GM12878 (cell line): ENCODE results near the gene STARD5. TPM values are rescaled to one million over a fixed set of nuclear protein-coding genes. Genes with fewer than 3 reads are reported as not detected.

Experiments
- ATAC-seq: fragments of 200-7000 bp; cut with Tn5 transposase; 3 replicates; pipeline ENCODE4 v1.9.1; 2020; ENCODE audit warnings: mild to moderate bottlenecking, moderate library complexity
- BruUV-seq: library from RNA; stranded (reverse); fragments of 400-500 nt; replicated peaks from 2 replicates; lab custom pipeline; 2021; lab: Mats Ljungman, UMichigan
- CTCF ChIA-PET: fragments of 300-600 bp; sonication (Branson Sonifier 250); formaldehyde crosslinking; extraction: SDS; loops from one replicate; lab custom pipeline; 2021; ENCODE audit warnings: inconsistent platforms; lab: Yijun Ruan, JAX
- POLR2A ChIA-PET: fragments of 350-600 bp; formaldehyde crosslinking; extraction: SDS; loops from one replicate; lab custom pipeline; 2021; ENCODE audit warnings: inconsistent platforms; lab: Charles Lee
- RAD21 ChIA-PET: fragments of 300-600 bp; sonication (Branson Sonifier 250); formaldehyde crosslinking; loops from one replicate; lab custom pipeline; 2023; ENCODE audit warnings: antibody characterized with exemption; ENCODE audit not compliant: unreplicated experiment; lab: Charles Lee
- SMC1A ChIA-PET: fragments of 300-600 bp; sonication (Branson Sonifier 250); formaldehyde crosslinking; loops from one replicate; lab custom pipeline; 2023; ENCODE audit not compliant: unreplicated experiment, uncharacterized antibody; lab: Charles Lee
- DNase-seq: peaks from one replicate; pipeline ENCODE4 v3.0.0-alpha.2; 2011; ENCODE audit warnings: low read depth, low spot score
- FAIRE-seq: peaks from 3 replicates; lab custom pipeline; 2011; peaks lifted over from hg19 to GRCh38; lab: Jason Lieb, UNC
- H2AFZ ChIP-seq: 2 replicates; pipeline ENCODE4 v1.6.0; 2011; ENCODE audit warnings: low read depth, low read length, control low read depth; ENCODE audit not compliant: control insufficient read depth
- H3K27ac ChIP-seq: 2 replicates; pipeline ENCODE4 v1.5.1; 2011; ENCODE audit warnings: control low read depth; ENCODE audit not compliant: control insufficient read depth, insufficient read depth
- H3K27me3 ChIP-seq, 2 experiments: replicated peaks in 1 of 2; 2 replicates each; pipeline versions ENCODE4 v1.6.0 to v1.6.1; 2011; ENCODE audit warnings: low read length in 1 of 2; ENCODE audit not compliant: control insufficient read depth in 2 of 2, insufficient read depth in 2 of 2
- H3K36me3 ChIP-seq, 2 experiments: 2 replicates each; pipeline ENCODE4 v1.5.1; 2011; ENCODE audit warnings: low read length in 1 of 2; ENCODE audit not compliant: control insufficient read depth in 2 of 2, insufficient read depth in 2 of 2
- H3K4me1 ChIP-seq: 2 replicates; pipeline ENCODE4 v1.6.1; 2011; ENCODE audit warnings: mild to moderate bottlenecking, low read length, moderate library complexity, mixed read lengths; ENCODE audit not compliant: control insufficient read depth, insufficient read depth
- H3K4me2 ChIP-seq: 2 replicates; pipeline ENCODE4 v1.6.0; 2011; ENCODE audit warnings: control low read depth; ENCODE audit not compliant: control insufficient read depth, insufficient read depth
- H3K4me3 ChIP-seq: fragments of 200-600 bp; sonication (generic); 2 replicates; pipeline ENCODE4 v1.5.1; 2016
- H3K79me2 ChIP-seq: 2 replicates; pipeline ENCODE4 v1.6.0; 2011; ENCODE audit warnings: low read length; ENCODE audit not compliant: control insufficient read depth, insufficient read depth
- H3K9ac ChIP-seq: 2 replicates; pipeline ENCODE4 v1.8.0; 2011; ENCODE audit warnings: low read length, control low read depth, mixed read lengths; ENCODE audit not compliant: control insufficient read depth, insufficient read depth
- H3K9me3 ChIP-seq: replicated peaks from 3 replicates; pipeline ENCODE4 v1.5.1; 2011; ENCODE audit warnings: mild to moderate bottlenecking, low read length; ENCODE audit not compliant: control insufficient read depth, insufficient read depth
- H4K20me1 ChIP-seq: 2 replicates; pipeline ENCODE4 v1.6.0; 2011; ENCODE audit not compliant: control insufficient read depth, insufficient read depth
- BRCA1 ChIP-seq: IDR thresholded peaks from 2 replicates; pipeline ENCODE4 v1.6.1; 2011; ENCODE audit warnings: low read depth, low read length, improper control_type of control experiment
- E2F4 ChIP-seq: IDR thresholded peaks from 2 replicates; pipeline ENCODE4 v1.6.1; 2012; ENCODE audit warnings: low read depth, low read length, improper control_type of control experiment
- EGR1 ChIP-seq, 2 experiments: IDR thresholded peaks; 1 replicate in 1 of 2; 2 replicates in 1 of 2; pipeline ENCODE4 v1.6.1; 2011 to 2012; ENCODE audit warnings: low read depth in 2 of 2, low read length in 2 of 2, borderline replicate concordance in 1 of 2, mild to moderate bottlenecking in 1 of 2, moderate library complexity in 1 of 2
- FOXK2 ChIP-seq: fragments of 450-650 bp; IDR thresholded peaks from 2 replicates; pipeline ENCODE4 v1.6.1; 2017; ENCODE audit warnings: mild to moderate bottlenecking, moderate library complexity
- IKZF1 ChIP-seq: fragments of 450-650 bp; conservative IDR thresholded peaks from 2 replicates; pipeline ENCODE4 v1.6.1; 2017; ENCODE audit warnings: antibody characterized with exemption, mild to moderate bottlenecking
- IKZF2 ChIP-seq, 2 experiments: fragments of 450-650 bp; IDR thresholded peaks; 2 replicates each; pipeline ENCODE4 v1.6.1; 2017; ENCODE audit warnings: mild to moderate bottlenecking in 2 of 2, moderate library complexity in 2 of 2
- IRF5 ChIP-seq: fragments of 450-650 bp; IDR thresholded peaks from 2 replicates; pipeline ENCODE4 v1.6.1; 2017; ENCODE audit warnings: borderline replicate concordance
- NBN ChIP-seq: fragments of 450-650 bp; IDR thresholded peaks from 2 replicates; pipeline ENCODE4 v1.6.1; 2016
- SIN3A ChIP-seq: IDR thresholded peaks from 2 replicates; pipeline ENCODE4 v1.6.1; 2012; ENCODE audit warnings: low read depth, low read length, improper control_type of control experiment
- SIX5 ChIP-seq: IDR thresholded peaks from 2 replicates; pipeline ENCODE4 v1.6.1; 2011; ENCODE audit warnings: mild to moderate bottlenecking, low read depth, low read length, moderate library complexity; ENCODE audit not compliant: severe bottlenecking
- SMAD1 ChIP-seq: fragments of 450-650 bp; IDR thresholded peaks from 2 replicates; pipeline ENCODE4 v1.6.1; 2018; ENCODE audit warnings: mild to moderate bottlenecking, low read depth; ENCODE audit not compliant: partially characterized antibody
- ZBED1 ChIP-seq: IDR thresholded peaks from 2 replicates; pipeline ENCODE4 v1.6.1; 2016; ENCODE audit warnings: borderline replicate concordance
- WGBS: methylation state at CpG from one replicate; pipeline ENCODE4 v1.1.6; 2016; ENCODE audit warnings: low lambda C conversion rate; ENCODE audit not compliant: insufficient replicate concordance, insufficient coverage; ENCODE audit errors: missing lambda C conversion rate; 5-methylcytosine and 5-hydroxymethylcytosine counted together
- in situ Hi-C: fragments of 300-500 bp; cut with MboI; formaldehyde crosslinking; loops from 9 replicates; pipeline ENCODE4 v1.14.3; 2018; ENCODE audit warnings: mixed read lengths
- intact Hi-C: fragments of 100-400 bp; cut with micrococcal nuclease; formaldehyde crosslinking; loops from one replicate; pipeline ENCODE4 v1.14.2; 2022; ENCODE audit not compliant: unreplicated experiment
- polyA plus RNA-seq, 11 experiments: library from polyadenylated mRNA; depleted of rRNA in 4 of 11; unstranded in 6 of 11; stranded (reverse) in 5 of 11; fragments of >200 nt; fragmentation: Nextera tagmentation in 4 of 11; fragmentation: Illumina TruSeq in 1 of 11; extraction: Ambion mirVana in 4 of 11; extraction: Trizol in 1 of 11; gene quantifications; 1 replicate in 1 of 11; 2 replicates in 10 of 11; pipeline versions ENCODE4 v1.2.1 to v1.2.3, GENCODE V29; 2011 to 2016; ENCODE audit warnings: inconsistent platforms in 2 of 11, missing spikeins in 2 of 11, low read depth in 1 of 11
- total RNA-seq, 4 experiments: library from RNA; depleted of rRNA in 3 of 4; stranded (reverse); fragments of >200 nt in 3 of 4; fragmentation: Illumina TruSeq in 1 of 4; extraction: Trizol in 1 of 4; gene quantifications; 2 replicates each; pipeline versions ENCODE4 v1.2.1 to v1.2.3, GENCODE V29; 2013 to 2021
- TF ChIP-seq, protein P1 (sequence below): IDR thresholded peaks from 2 replicates; pipeline ENCODE4 v1.6.1; 2012; ENCODE audit warnings: low read depth, low read length, improper control_type of control experiment

STARD5 gene
- total and polyA plus RNA-seq, 10 of the 15 experiments (the other 5 are each of a cell fraction or from before 2014, with no cell fraction given), result 2.3 to 9.4 (median 4.7) TPM

DNA sequence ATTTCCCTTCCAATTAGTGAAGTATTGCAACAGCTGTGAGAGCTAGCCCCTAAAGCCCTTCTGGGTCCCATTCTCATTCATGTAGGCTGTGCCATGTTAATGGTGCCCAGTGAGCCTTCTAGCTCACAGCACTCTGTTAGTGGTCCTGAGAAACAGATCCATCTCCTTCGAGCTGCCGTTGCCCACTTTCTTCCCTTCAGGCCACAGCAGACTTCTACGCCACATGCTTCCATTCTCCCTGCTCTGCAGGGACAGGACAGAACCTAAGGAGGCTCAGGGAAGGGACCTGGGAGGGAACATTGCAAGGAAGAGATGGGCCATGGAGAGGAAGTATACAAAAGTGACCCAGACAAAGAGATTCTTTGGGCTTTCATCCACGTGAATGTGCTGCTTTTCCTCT, 11.7 kb upstream of the STARD5 start:
- H3K79me2 ChIP-seq, result no peaks in the 10 kb centered on the region
- no peaks in the 10 kb centered on the region for H3K36me3 ChIP-seq
- H3K9me3 ChIP-seq, result no peaks in the 10 kb centered on the region
- RAD21 ChIA-PET, result interaction anchor here (1.0 to 9.2 kb wide), 8 partner anchors 11 to 75 kb away, joined by 3 to 137 read pairs (median 8); partner anchors contain the start of gene STARD5
- no TSS peak for BruUV-seq
- FAIRE-seq (no peak), ATAC-seq (no peak), DNase-seq (no peak)
- 98% methylated on average over 4 of the region's 4 CpGs for WGBS
- SMC1A ChIA-PET, result interaction anchor here (1.2 to 6.1 kb wide), 9 partner anchors 36 to 69 kb away, joined by 3 to 122 read pairs (median 9); no protein-coding TSS in a partner anchor
- in situ Hi-C loops, result no loop called here
- no peak overlapping the region for H3K4me2 ChIP-seq
- POLR2A ChIA-PET, result no interaction called here
- TF ChIP-seq IKZF1, result no peak
- H3K27ac ChIP-seq, result no peak overlapping the region
- no peak overlapping the region for H2AFZ ChIP-seq
- H3K4me1 ChIP-seq, result no peaks in the 10 kb centered on the region; the same call in 1 of the 2 replicates
- CTCF ChIA-PET, result interaction anchor here (0.6 to 11.3 kb wide), 23 partner anchors 9 to 229 kb away, joined by 3 to 242 read pairs (median 5); partner anchors contain the start of gene STARD5
- no peak overlapping the region for H3K9ac ChIP-seq
- no peaks in the 10 kb centered on the region for H4K20me1 ChIP-seq
- intact Hi-C loops, result loop anchor here (1.0 to 5.0 kb wide), 2 partner anchors 60 to 67 kb away; no protein-coding TSS in a partner anchor
- H3K4me3 ChIP-seq, result no peak overlapping the region
- no peaks in the 10 kb centered on the region for H3K27me3 ChIP-seq

DNA sequence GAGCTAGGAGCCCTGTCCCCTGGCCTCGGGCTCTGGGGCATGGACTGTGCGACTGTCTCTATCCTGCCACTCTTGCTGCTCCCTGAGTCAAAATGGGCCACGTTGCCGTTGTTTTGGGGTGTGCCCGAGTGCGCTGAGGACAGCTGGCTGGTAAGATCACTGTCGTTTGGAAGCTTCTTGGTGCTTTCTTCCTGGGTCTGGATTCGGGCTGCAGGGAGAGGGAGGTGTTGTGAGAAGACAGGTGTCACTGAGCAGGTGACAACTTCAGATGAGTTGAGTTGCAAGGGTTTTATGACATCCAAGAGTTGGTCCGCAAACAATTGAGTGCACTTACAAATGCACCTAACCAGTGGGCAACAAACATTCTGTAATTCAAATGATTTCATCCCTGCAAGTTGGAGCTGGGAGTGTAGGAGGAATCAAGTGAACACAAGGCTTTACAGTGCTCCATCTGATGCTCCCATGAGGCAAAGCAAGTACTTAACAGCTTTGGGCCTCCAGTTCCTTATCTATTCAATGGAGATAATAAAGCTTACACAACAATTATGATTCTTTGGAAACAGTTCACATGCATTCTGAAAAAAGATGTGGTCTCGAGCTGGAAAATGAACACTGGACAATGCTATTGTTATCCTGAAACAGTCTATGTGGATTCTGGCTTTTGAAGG, 11.0 kb upstream of the STARD5 start:
- Histone ChIP-seq H3K27me3 (no peaks in the 10 kb centered on the region), H3K4me3 (no peak overlapping the region), H3K9me3 (no peaks in the 10 kb centered on the region), H4K20me1 (no peaks in the 10 kb centered on the region), H2AFZ (no peak overlapping the region), H3K36me3 (no peaks in the 10 kb centered on the region), H3K4me2 (no peak overlapping the region), H3K27ac (no peak overlapping the region), H3K79me2 (no peaks in the 10 kb centered on the region), H3K4me1 (no peaks in the 10 kb centered on the region; the same call in 1 of the 2 replicates), H3K9ac (no peak overlapping the region)
- ChIA-PET RAD21 (interaction anchor here (1.0 to 9.2 kb wide), 7 partner anchors 11 to 75 kb away, joined by 3 to 137 read pairs (median 7); partner anchors contain the start of gene STARD5), POLR2A (no interaction called here), CTCF (interaction anchor here (0.6 to 11.3 kb wide), 21 partner anchors 8 to 228 kb away, joined by 3 to 242 read pairs (median 5); partner anchors contain the start of gene STARD5), SMC1A (interaction anchor here (0.8 to 6.1 kb wide), 13 partner anchors 11 to 708 kb away, joined by 3 to 122 read pairs (median 3); partner anchors contain the start of gene STARD5)
- 85% methylated on average over 10 of the region's 10 CpGs for WGBS
- FAIRE-seq (no peak), DNase-seq (no peak), ATAC-seq (no peak)
- BruUV-seq, result no TSS peak
- intact Hi-C loops, result loop anchor here (5.0 kb wide), 1 partner anchor 67 kb away; no protein-coding TSS in a partner anchor
- in situ Hi-C loops, result no loop called here
- TF ChIP-seq SMAD1, result no peak
- TF ChIP-seq SIX5, result no peak
- TF ChIP-seq EGR1 (IDR thresholded peaks at IDR 0.05; ENCODE audit: borderline replicate concordance in 1 of 2, low read depth in 2 of 2, low read length in 2 of 2), result no peak
- TF ChIP-seq NBN, result no peak
- TF ChIP-seq IKZF2 (IDR thresholded peaks at IDR 0.05), result no peak
- no peak for TF ChIP-seq E2F4
- no peak for TF ChIP-seq BRCA1
- no peak for TF ChIP-seq SIN3A
- TF ChIP-seq, protein P1, sequence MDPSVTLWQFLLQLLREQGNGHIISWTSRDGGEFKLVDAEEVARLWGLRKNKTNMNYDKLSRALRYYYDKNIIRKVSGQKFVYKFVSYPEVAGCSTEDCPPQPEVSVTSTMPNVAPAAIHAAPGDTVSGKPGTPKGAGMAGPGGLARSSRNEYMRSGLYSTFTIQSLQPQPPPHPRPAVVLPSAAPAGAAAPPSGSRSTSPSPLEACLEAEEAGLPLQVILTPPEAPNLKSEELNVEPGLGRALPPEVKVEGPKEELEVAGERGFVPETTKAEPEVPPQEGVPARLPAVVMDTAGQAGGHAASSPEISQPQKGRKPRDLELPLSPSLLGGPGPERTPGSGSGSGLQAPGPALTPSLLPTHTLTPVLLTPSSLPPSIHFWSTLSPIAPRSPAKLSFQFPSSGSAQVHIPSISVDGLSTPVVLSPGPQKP, result no peak
- no peak for TF ChIP-seq IRF5
- no peak for TF ChIP-seq ZBED1
- no peak for TF ChIP-seq FOXK2
